GM12878 (cell line): ENCODE results near the gene NDUFA11. TPM values are rescaled to one million over a fixed set of nuclear protein-coding genes. Genes with fewer than 3 reads are reported as not detected.

Experiments
- ATAC-seq: fragments of 200-7000 bp; cut with Tn5 transposase; 3 replicates; pipeline ENCODE4 v1.9.1; 2020; ENCODE audit warnings: mild to moderate bottlenecking, moderate library complexity
- BruUV-seq: library from RNA; stranded (reverse); fragments of 400-500 nt; replicated peaks from 2 replicates; lab custom pipeline; 2021; lab: Mats Ljungman, UMichigan
- CTCF ChIA-PET: fragments of 300-600 bp; sonication (Branson Sonifier 250); formaldehyde crosslinking; extraction: SDS; loops from one replicate; lab custom pipeline; 2021; ENCODE audit warnings: inconsistent platforms; lab: Yijun Ruan, JAX
- POLR2A ChIA-PET: fragments of 350-600 bp; formaldehyde crosslinking; extraction: SDS; loops from one replicate; lab custom pipeline; 2021; ENCODE audit warnings: inconsistent platforms; lab: Charles Lee
- RAD21 ChIA-PET: fragments of 300-600 bp; sonication (Branson Sonifier 250); formaldehyde crosslinking; loops from one replicate; lab custom pipeline; 2023; ENCODE audit warnings: antibody characterized with exemption; ENCODE audit not compliant: unreplicated experiment; lab: Charles Lee
- SMC1A ChIA-PET: fragments of 300-600 bp; sonication (Branson Sonifier 250); formaldehyde crosslinking; loops from one replicate; lab custom pipeline; 2023; ENCODE audit not compliant: unreplicated experiment, uncharacterized antibody; lab: Charles Lee
- DNase-seq: peaks from one replicate; pipeline ENCODE4 v3.0.0-alpha.2; 2011; ENCODE audit warnings: low read depth, low spot score
- FAIRE-seq: peaks from 3 replicates; lab custom pipeline; 2011; peaks lifted over from hg19 to GRCh38; lab: Jason Lieb, UNC
- H2AFZ ChIP-seq: 2 replicates; pipeline ENCODE4 v1.6.0; 2011; ENCODE audit warnings: low read depth, low read length, control low read depth; ENCODE audit not compliant: control insufficient read depth
- H3K27ac ChIP-seq: 2 replicates; pipeline ENCODE4 v1.5.1; 2011; ENCODE audit warnings: control low read depth; ENCODE audit not compliant: control insufficient read depth, insufficient read depth
- H3K27me3 ChIP-seq, 2 experiments: replicated peaks in 1 of 2; 2 replicates each; pipeline versions ENCODE4 v1.6.0 to v1.6.1; 2011; ENCODE audit warnings: low read length in 1 of 2; ENCODE audit not compliant: control insufficient read depth in 2 of 2, insufficient read depth in 2 of 2
- H3K36me3 ChIP-seq, 2 experiments: 2 replicates each; pipeline ENCODE4 v1.5.1; 2011; ENCODE audit warnings: low read length in 1 of 2; ENCODE audit not compliant: control insufficient read depth in 2 of 2, insufficient read depth in 2 of 2
- H3K4me1 ChIP-seq: 2 replicates; pipeline ENCODE4 v1.6.1; 2011; ENCODE audit warnings: mild to moderate bottlenecking, low read length, moderate library complexity, mixed read lengths; ENCODE audit not compliant: control insufficient read depth, insufficient read depth
- H3K4me2 ChIP-seq: 2 replicates; pipeline ENCODE4 v1.6.0; 2011; ENCODE audit warnings: control low read depth; ENCODE audit not compliant: control insufficient read depth, insufficient read depth
- H3K4me3 ChIP-seq: fragments of 200-600 bp; sonication (generic); 2 replicates; pipeline ENCODE4 v1.5.1; 2016
- H3K79me2 ChIP-seq: 2 replicates; pipeline ENCODE4 v1.6.0; 2011; ENCODE audit warnings: low read length; ENCODE audit not compliant: control insufficient read depth, insufficient read depth
- H3K9ac ChIP-seq: 2 replicates; pipeline ENCODE4 v1.8.0; 2011; ENCODE audit warnings: low read length, control low read depth, mixed read lengths; ENCODE audit not compliant: control insufficient read depth, insufficient read depth
- H3K9me3 ChIP-seq: replicated peaks from 3 replicates; pipeline ENCODE4 v1.5.1; 2011; ENCODE audit warnings: mild to moderate bottlenecking, low read length; ENCODE audit not compliant: control insufficient read depth, insufficient read depth
- H4K20me1 ChIP-seq: 2 replicates; pipeline ENCODE4 v1.6.0; 2011; ENCODE audit not compliant: control insufficient read depth, insufficient read depth
- BCLAF1 ChIP-seq: fragments of 450-650 bp; IDR thresholded peaks from 2 replicates; pipeline ENCODE4 v1.6.1; 2017; ENCODE audit warnings: antibody characterized with exemption, mild to moderate bottlenecking, moderate library complexity
- HDAC2 ChIP-seq: fragments of 200-600 bp; sonication (generic); IDR thresholded peaks from 2 replicates; pipeline ENCODE4 v1.6.1; 2017
- PAX8 ChIP-seq: fragments of 450-650 bp; IDR thresholded peaks from 2 replicates; pipeline ENCODE4 v1.6.1; 2017; ENCODE audit warnings: mild to moderate bottlenecking, moderate library complexity
- POLR2A ChIP-seq: IDR thresholded peaks from 2 replicates; pipeline ENCODE4 v1.6.1; 2011; ENCODE audit warnings: low read depth, mild to moderate bottlenecking, low read length
- ZBED1 ChIP-seq: IDR thresholded peaks from 2 replicates; pipeline ENCODE4 v1.6.1; 2016; ENCODE audit warnings: borderline replicate concordance
- ZNF592 ChIP-seq: fragments of 450-650 bp; IDR thresholded peaks from 2 replicates; pipeline ENCODE4 v1.6.1; 2017; ENCODE audit warnings: mild to moderate bottlenecking, moderate library complexity
- WGBS: methylation state at CpG from one replicate; pipeline ENCODE4 v1.1.6; 2016; ENCODE audit warnings: low lambda C conversion rate; ENCODE audit not compliant: insufficient replicate concordance, insufficient coverage; ENCODE audit errors: missing lambda C conversion rate; 5-methylcytosine and 5-hydroxymethylcytosine counted together
- in situ Hi-C: fragments of 300-500 bp; cut with MboI; formaldehyde crosslinking; loops from 9 replicates; pipeline ENCODE4 v1.14.3; 2018; ENCODE audit warnings: mixed read lengths
- intact Hi-C: fragments of 100-400 bp; cut with micrococcal nuclease; formaldehyde crosslinking; loops from one replicate; pipeline ENCODE4 v1.14.2; 2022; ENCODE audit not compliant: unreplicated experiment
- polyA plus RNA-seq, 11 experiments: library from polyadenylated mRNA; depleted of rRNA in 4 of 11; unstranded in 6 of 11; stranded (reverse) in 5 of 11; fragments of >200 nt; fragmentation: Nextera tagmentation in 4 of 11; fragmentation: Illumina TruSeq in 1 of 11; extraction: Ambion mirVana in 4 of 11; extraction: Trizol in 1 of 11; gene quantifications; 1 replicate in 1 of 11; 2 replicates in 10 of 11; pipeline versions ENCODE4 v1.2.1 to v1.2.3, GENCODE V29; 2011 to 2016; ENCODE audit warnings: inconsistent platforms in 2 of 11, missing spikeins in 2 of 11, low read depth in 1 of 11
- total RNA-seq, 4 experiments: library from RNA; depleted of rRNA in 3 of 4; stranded (reverse); fragments of >200 nt in 3 of 4; fragmentation: Illumina TruSeq in 1 of 4; extraction: Trizol in 1 of 4; gene quantifications; 2 replicates each; pipeline versions ENCODE4 v1.2.1 to v1.2.3, GENCODE V29; 2013 to 2021

NDUFA11 gene
- total and polyA plus RNA-seq, 10 of the 15 experiments (the other 5 are each of a cell fraction or from before 2014, with no cell fraction given) = 108 to 600 (median 289) TPM

GRCh38 chr19:5914946-5915781 is 11.6 kb upstream of the NDUFA11 start:
- Histone ChIP-seq H3K27me3 (no peaks in the 10 kb centered on the region), H3K36me3 (peaks cover 3 to 27% of the 10 kb centered on the region in 2 experiments; a peak in 3 of 4 replicates), H4K20me1 (no peaks in the 10 kb centered on the region), H3K4me3 (no peak overlapping the region), H3K27ac (no peak overlapping the region), H3K9me3 (no peaks in the 10 kb centered on the region), H3K4me2 (no peak overlapping the region), H3K9ac (no peak overlapping the region), H2AFZ (no peak overlapping the region), H3K79me2 (no peaks in the 10 kb centered on the region), H3K4me1 (no peaks in the 10 kb centered on the region)
- ChIA-PET RAD21 (no interaction called here), CTCF (no interaction called here), POLR2A (no interaction called here), SMC1A (no interaction called here)
- DNase-seq = no peak
- FAIRE-seq = no peak
- no peak for TF ChIP-seq HDAC2
- no peak for TF ChIP-seq ZNF592
- peak; percentile 42; the same call in 1 of the 2 replicates for TF ChIP-seq POLR2A
- no peak for TF ChIP-seq PAX8
- no peak for TF ChIP-seq ZBED1
- no peak for TF ChIP-seq BCLAF1
- ATAC-seq = no peak
- no TSS peak for BruUV-seq
- WGBS = 97% methylated on average over 42 of the region's 42 CpGs
- in situ Hi-C loops = no loop called here
- intact Hi-C loops = no loop called here
